ENCODE data around the gene GHR. TPM values are rescaled to one million over a fixed set of nuclear protein-coding genes. Genes with fewer than 3 reads are reported as not detected.
"Not testable (repeated sequence)": the region's sequence is repeated elsewhere in the genome, so short reads cannot be mapped to it uniquely, and the experiment has no call there.

The GHR gene
- total and polyA plus RNA-seq, 8 donors = 0.73 to 3.9 (median 1.3) TPM

GRCh38 chr5:42718591-42718990, 295.4 kb downstream of the GHR start:
- WGBS, 2 donors = 82 to 88% methylated on average over 4 of the region's 4 CpGs
- intact Hi-C loops (cut with DNase I) = no loop called here
- ATAC-seq = no peak
- no peaks in the 10 kb centered on the region for H3K36me3 ChIP-seq
- no peaks in the 10 kb centered on the region for H3K27me3 ChIP-seq
- no peak for TF ChIP-seq CTCF (IDR thresholded peaks at IDR 0.05)
- no peak overlapping the region for H3K4me3 ChIP-seq
- no peaks in the 10 kb centered on the region for H3K4me1 ChIP-seq
- DNase-seq = no peak
- H3K27ac ChIP-seq = no peak overlapping the region
- no peak for FAIRE-seq
- no peaks in the 10 kb centered on the region for H3K9me3 ChIP-seq

- intact Hi-C loops (cut with DNase I) = no loop called here
- H3K27me3 ChIP-seq = no peaks in the 10 kb centered on the region
- WGBS, 2 donors = 78 to 90% methylated on average over 2 of the region's 2 CpGs
- no peaks in the 10 kb centered on the region for H3K36me3 ChIP-seq
- H3K27ac ChIP-seq = no peak overlapping the region
- H3K9me3 ChIP-seq = no peaks in the 10 kb centered on the region
- no peak for ATAC-seq
- no peak for TF ChIP-seq CTCF (IDR thresholded peaks at IDR 0.05)
- no peaks in the 10 kb centered on the region for H3K4me1 ChIP-seq
- no peak for DNase-seq
- no peak overlapping the region for H3K4me3 ChIP-seq
- no peak for FAIRE-seq
Observed at GRCh38 chr5:42719034-42719433, 295.8 kb downstream of the GHR start.

GRCh38 chr5:42720251-42720650, 297.0 kb downstream of the GHR start:
- Histone ChIP-seq H3K27ac (no peak overlapping the region), H3K4me3 (no peak overlapping the region), H3K36me3 (no peaks in the 10 kb centered on the region), H3K4me1 (no peaks in the 10 kb centered on the region), H3K27me3 (no peaks in the 10 kb centered on the region), H3K9me3 (no peaks in the 10 kb centered on the region)
- FAIRE-seq (no peak), ATAC-seq (no peak), DNase-seq (no peak)
- WGBS, 2 donors = 75 to 79% methylated on average over 6 of the region's 6 CpGs
- TF ChIP-seq CTCF (IDR thresholded peaks at IDR 0.05) = no peak
- intact Hi-C loops (cut with DNase I) = no loop called here

- no peaks in the 10 kb centered on the region for H3K9me3 ChIP-seq
- H3K4me3 ChIP-seq = no peak overlapping the region
- H3K36me3 ChIP-seq = no peaks in the 10 kb centered on the region
- intact Hi-C loops (cut with DNase I) = no loop called here
- DNase-seq (no peak), FAIRE-seq (no peak), ATAC-seq (no peak)
- TF ChIP-seq CTCF (IDR thresholded peaks at IDR 0.05) = no peak
- H3K27me3 ChIP-seq = no peaks in the 10 kb centered on the region
- H3K4me1 ChIP-seq = no peaks in the 10 kb centered on the region
- no peak overlapping the region for H3K27ac ChIP-seq
Observed at GRCh38 chr5:42721484-42721883, 298.2 kb downstream of the GHR start.

GRCh38 chr5:42734531-42735058, 311.4 kb downstream of the GHR start:
- H3K36me3 ChIP-seq; H3K4me1 ChIP-seq; FAIRE-seq; ATAC-seq; H3K27me3 ChIP-seq; DNase-seq; H3K9me3 ChIP-seq; H3K4me3 ChIP-seq; intact Hi-C loops (cut with DNase I); H3K27ac ChIP-seq: not testable (repeated sequence)
- 88 to 89% methylated on average over 15 to 17 of the region's 24 CpGs for WGBS, 2 donors

Data from pancreas (tissue), 10 donors.